ENCODE data around the gene IL9. TPM values are rescaled to one million over a fixed set of nuclear protein-coding genes. Genes with fewer than 3 reads are reported as not detected.

Gene IL9
- polyA plus RNA-seq (ENCODE audit: insufficient read length in 4 of 4): not detected

DNA sequence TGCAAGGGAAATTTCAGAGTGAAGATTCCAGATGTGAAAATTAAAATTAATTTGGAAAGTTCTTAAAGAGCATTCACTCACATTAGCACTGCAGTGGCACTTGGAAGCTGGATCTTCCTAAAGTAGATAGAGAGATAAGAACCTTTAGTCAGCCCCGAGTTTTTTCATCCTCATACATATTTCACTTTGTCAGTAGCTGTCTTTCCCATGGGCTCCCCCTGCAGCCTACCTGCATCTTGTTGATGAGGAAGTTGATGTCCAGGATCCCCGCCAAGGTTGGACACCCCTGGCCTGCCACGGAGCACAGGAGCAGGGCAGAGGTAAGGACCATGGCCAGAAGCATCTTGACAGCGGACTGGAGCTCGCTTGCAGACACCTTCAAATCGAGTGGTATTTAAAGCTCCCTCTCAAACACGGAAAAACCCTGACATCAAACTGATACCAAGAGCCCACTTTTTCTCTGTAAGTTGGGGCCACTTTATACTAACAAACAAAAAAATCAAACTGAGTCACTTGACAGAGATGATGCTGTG is at the start of gene IL9:
TSS of gene IL9 (minus strand) at position 368 of the 533 bp plus-strand sequence. CDS start at position 343, 25 bp downstream.
- no peak for DNase-seq (ENCODE audit: low read depth in 4 of 4, low spot score in 3 of 4)

DNA sequence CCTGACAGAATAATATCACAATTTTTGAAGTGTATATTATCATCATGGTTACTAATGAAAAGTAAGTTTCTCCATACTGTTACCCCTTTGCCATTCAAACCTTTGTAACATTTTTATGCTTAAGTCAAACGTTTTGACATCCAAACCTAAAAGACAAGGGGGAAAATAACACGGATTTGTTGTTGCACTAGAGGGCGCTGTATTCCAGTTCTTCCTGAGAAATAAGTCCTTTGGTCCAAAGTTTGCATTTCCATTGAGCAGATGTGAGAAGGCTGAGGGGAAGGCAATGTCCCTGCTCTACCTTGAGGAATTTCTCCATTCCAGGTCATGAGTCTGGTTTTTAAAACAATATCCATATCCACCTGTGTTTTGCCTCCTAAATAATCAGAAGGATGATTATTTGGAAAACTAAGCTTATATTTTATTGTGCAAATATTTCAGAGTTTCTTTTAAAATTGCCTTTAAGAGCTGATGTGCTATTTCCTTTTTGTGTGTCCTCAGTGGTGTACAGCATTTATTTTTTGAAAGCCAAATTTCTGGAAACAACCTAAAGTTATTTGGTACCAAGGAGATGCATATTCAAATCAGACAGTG is 49.4 kb upstream of the IL9 start:
- DNase-seq (ENCODE audit: low read depth in 4 of 4, low spot score in 3 of 4): peak; percentile 50 to 64 (median 57)

DNA sequence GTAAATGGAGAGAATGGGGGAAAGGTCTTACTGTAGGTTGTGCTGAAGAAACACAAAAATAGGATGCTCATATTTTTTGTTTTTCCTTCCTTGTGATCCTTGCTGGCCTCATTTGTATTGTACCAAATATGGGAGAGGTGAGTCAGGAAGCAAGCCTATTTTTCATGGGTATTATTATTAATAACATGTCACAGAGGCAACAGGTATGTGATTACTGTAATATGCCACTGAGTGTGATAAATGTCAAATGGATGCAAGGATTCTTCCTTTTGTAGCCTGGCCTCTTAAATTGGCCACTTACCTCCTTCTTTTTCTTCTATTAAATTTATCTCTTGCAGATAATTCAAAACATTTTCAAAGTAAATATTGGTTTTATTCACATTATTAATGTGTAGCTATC is 48.9 kb upstream of the IL9 start:
- DNase-seq (ENCODE audit: low read depth in 4 of 4, low spot score in 3 of 4): no peak

DNA sequence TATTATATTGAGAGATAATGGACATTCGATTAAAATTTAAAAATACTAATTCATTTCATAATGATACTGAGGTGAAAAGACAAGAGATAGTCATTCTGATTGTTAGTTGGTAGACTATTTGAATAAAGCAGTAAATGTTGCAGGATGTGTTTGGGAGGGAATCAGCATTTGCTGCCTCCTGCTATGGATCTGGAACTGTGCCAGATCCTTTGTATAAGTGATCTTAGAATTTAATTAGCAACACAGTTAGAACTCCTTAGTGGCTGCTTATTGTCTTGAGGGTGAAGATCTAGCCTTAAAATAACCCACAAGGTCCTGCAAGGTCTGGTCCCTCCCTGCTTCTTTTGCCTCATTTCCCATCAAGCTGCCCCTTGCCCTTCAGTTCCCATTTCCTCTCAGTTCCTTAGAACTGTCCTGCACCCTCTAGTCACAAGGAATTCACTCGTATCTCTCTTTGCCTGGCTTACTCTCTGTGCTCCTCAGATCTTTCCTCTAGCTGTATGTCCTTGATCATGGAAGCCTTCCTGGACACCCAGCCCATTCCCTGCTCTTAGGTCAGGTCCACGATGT is 46.6 kb upstream of the IL9 start:
- no peak for DNase-seq (ENCODE audit: low read depth in 4 of 4, low spot score in 3 of 4)

DNA sequence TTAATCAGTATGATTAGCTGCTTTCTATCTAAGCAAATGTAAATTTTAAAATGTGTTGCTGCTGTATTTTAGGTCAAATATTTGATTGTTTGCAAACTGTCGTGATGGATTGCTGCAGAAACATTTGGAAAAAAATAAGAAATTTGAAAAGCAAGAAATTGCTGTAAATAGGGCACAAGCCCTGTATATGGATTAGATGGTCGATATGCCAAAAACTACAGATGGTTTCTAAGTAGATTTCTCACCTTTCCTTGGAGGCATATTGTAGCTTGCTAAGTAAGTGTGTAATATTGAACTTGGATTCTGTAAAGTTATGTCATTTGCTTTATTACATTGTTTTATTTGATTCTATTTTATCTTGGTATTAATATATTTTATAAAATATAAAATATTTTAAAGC is 46.1 kb upstream of the IL9 start:
- no peak for DNase-seq (ENCODE audit: low read depth in 4 of 4, low spot score in 3 of 4)

DNA sequence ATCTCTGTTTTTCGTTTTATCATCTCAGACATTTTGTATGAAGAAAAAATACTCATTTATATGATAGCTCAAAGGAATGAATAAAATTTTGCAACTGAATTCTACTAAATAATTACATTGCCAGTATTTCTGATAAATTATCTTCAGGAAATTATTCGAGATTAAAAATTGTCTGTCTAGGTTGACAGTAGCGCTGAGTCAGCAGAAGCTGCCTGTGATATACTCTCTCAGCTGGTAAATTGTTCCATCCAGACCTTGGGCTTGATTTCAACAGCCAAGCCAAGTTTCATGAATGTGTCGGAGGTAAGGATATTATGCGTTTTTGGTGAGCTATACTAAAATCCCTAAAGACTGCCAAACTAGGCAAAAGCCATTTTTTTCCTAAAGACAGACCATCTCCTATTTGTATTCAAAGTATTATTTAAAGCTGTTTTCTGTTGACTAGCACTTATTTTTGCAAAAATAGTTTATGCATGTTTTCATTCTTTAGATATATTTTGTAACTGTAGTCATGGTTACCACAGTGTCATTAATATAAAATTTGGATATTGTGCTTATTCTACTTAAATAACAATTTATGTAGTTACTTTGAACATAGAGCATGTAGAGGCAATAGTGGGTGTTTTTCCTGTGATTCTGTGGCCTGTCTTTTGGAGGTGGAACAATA is 41.7 kb upstream of the IL9 start:
- DNase-seq (ENCODE audit: low read depth in 4 of 4, low spot score in 3 of 4): no peak

DNA sequence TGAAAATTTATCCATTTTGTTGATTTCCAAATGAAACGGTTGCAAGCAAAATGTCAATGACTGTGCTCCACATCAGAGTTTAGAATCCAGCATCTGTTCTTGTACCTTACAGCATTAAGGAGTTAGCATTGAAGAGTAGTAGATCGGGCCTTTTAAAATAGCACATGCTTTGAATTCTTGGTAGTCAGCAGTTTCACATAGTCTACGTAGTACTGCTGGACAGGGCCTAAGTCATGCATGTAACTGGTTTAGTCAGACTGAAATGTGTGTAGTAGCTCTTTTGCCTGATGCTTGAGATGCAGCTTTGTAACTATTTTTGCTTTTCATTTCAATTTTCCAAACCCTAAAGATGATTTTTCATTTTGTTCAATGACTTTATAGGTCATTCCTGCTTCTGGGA is 39.3 kb upstream of the IL9 start:
- peak in 2 of 4 donors; percentile 12 to 20 for DNase-seq (ENCODE audit: low read depth in 4 of 4, low spot score in 3 of 4)

DNA sequence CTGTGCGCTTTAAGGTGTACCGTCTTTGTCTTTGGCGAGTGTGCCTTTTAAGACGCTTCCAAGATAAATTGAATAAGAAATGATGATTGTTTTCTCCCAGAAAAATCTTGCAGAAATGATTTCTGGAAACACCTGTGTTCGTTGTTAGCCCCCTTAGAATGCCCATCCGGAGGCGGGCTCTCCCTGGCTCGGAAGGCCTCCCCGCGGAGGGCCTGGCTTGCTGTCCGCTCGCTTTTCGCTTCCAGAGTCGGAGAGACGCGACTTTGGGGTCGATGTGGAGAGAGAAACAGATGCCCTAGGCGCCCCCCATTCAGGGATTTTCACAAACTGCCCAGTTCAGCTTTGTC is 35.3 kb upstream of the IL9 start:
- DNase-seq (ENCODE audit: low read depth in 4 of 4, low spot score in 3 of 4): peak in 2 of 4 donors; percentile 2 to 6

DNA sequence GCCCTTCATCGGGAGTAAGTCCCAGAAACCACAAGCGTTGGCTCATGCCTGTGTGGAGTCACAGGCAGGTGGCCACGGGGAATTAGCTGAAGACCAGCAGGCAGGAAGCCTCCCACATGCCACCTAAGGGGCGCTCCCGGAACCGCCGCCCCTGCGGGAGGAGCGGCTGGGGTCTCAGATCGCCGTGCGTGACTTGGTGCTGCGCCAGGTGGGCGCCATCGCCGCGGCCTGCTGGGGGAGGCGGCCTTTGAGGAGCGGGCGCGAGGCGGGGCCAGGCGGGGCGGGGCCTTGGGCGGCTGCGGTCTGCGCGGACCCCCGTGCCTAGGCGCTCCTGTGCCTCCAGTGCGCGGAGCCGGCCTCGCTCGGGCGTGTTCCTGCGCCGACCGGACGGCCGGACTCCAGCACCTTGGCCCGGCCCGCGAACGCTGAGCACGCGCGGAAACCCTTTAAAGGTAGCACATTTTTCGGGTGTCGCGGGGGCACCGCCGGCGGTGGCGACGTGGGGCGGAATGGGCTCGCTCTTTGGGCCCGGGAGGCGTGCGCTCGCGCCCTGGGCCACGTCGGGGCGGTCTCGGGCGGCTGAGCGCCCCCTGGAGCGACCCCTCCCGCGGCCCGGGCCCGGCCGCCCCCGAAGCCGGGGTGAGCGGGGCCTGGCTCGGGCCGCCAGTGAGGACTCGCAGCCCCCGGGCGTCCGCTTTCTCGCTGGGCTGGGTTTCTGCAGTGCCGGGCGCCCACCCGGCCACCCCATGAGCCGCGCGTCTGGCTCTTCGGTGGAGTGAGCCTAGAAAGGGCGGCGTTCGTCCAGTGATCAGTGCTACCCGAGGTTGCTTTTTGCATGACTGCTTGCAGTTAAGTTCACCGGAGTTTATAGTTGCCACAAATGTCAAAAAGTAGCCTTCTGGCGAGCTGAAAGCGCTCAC is 34.6 kb upstream of the IL9 start:
- peak in 3 of 4 donors; percentile 18 to 47 (median 36) for DNase-seq (ENCODE audit: low read depth in 4 of 4, low spot score in 3 of 4)

DNA sequence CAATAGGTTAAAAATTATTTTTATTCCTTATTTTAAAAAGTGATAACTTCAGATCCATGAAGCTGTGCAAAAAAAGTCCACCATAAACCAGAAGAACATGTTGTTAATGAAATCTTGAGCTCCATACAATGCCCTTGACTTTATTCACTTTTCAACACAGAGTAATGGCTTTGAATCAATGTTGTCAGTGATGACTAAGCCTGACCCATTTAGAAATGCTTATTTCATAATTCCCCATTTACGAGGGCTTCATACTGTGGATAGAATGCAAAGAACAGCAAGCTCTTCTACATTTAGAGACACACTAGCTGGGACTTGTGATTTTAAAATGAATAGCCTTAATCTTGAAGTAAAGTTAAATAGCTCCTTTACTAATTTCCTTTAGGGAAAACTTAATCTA is 25.7 kb upstream of the IL9 start:
- DNase-seq (ENCODE audit: low read depth in 4 of 4, low spot score in 3 of 4): no peak

DNA sequence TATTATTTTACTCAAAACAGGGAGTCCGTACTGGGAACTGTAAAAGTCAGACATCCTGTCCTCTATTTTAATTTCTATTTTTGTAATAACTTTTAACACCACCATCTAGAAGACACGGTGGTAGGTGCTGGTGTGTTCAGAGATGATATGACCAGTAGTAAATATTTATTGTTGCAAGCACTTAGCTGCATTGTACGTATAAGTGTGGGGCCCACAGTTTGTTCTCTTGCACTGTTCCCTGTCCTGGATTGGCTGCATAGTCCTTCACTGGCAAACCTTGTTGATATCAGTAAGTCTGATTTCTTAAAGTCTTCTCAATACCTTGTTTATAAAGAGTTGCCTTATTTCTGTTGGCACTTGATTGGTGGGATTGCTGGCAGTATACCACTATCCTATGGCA is 24.6 kb upstream of the IL9 start:
- no peak for DNase-seq (ENCODE audit: low read depth in 4 of 4, low spot score in 3 of 4)

DNA sequence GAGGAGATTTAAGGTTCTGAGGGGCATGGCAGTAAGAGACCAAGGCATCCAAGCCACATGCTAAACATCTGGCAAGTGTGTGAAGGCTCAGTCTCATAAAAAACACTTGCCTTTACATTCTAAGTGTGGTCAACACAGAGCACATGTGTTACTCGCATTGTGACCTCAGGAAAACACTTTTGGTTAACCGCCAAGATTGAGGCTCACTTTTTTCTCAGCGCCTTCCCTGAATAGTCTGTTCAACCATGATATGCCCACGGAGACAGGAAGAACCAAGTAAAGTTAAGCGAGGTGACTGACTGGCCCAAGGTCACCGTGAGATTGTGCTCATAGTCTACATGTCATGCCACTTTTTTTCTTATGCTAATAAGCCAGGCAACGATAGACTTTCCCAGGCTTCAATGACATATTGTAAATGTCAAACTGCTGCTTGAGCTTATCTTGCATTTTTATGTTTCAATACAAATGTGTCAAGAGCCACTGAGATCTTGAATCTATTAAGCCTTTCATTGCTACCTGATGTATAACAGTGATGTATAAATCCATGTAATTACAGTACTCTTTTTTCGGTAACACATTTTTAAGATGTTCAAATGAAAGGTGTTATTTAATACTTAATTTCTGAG is 21.1 kb upstream of the IL9 start:
- no peak for DNase-seq (ENCODE audit: low read depth in 4 of 4, low spot score in 3 of 4)

DNA sequence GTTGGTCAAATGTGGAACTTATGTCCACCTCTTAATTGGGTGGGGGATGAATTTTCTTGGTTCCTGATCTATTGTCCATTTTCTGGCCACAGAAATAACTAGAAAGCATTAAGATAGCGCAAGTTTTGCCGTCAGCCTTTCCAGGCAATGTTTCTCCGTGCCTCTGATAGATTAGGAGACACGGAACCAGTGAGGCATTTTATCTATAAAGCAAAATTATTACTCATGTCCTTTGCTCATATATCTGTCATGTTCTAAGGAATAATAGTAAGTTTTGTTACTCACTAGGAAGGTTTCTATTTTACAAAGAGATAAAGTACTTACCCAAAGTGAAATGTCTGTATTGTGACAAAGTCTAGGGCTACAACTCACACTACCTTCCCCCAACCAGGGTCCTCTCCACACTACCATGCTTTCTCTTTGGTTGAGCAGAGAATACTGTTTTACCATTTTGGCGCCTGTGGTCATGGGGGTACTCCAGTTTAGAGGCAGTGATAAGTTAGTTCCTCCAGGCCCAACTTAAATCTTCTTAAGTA is 19.9 kb upstream of the IL9 start:
- no peak for DNase-seq (ENCODE audit: low read depth in 4 of 4, low spot score in 3 of 4)

DNA sequence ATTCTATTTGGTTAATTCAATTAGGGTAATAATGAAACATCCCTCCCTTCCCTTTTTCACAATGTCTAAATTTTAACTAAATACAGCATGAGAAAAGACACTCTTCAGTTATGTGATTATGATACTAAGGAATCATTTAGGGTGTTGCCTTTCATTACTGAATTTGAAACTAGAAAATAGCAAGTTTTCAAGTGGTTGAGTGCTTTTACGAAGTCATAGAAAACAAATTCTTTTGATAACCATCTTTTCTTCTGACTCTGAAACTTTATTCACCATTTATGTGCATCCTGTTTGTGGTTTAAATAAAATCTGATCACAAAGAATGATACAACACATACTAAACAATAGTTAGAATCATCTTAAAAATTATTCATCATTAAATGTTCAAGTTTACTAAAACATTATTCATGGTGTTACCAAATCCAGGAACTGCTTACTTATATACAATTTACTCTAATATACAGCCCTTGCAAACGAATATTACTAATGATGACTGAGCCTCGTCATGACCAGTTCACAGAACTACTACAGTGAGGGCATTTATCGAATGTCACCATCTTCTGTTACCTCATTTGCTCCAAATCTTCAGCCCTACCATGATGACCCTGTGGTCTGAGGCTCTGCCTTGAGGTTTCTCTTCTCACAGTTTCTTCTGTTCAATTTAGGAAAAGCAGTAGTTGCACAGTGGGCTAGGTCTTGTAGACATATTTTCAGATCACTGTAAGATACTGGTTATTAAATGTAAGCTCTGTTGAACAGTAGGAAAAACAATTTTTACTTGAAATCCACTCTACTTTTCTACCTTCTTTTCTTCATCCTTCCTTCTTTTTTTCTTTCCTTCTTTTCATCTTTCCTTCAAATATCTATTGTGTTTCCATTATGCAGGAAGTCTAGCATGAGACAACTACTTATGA is 18.3 kb upstream of the IL9 start:
- DNase-seq (ENCODE audit: low read depth in 4 of 4, low spot score in 3 of 4): no peak

DNA sequence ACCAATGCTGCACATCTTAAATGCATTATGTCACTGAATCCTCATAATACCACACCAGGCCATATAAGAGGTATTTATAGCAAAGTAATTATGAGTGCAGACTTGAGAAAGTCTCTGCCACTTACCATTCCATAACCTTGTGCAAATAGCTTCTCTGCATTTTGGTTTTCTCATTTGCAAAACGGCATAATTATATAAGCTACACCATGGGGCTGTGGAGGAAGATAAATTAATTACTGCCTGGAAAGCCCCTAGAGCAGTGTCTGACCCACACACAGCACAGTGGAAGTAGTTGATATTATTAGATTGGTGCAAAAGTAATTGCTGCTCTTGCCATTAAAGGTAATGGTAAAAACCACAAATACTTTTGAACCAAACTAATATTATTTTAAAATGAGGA is 9.5 kb upstream of the IL9 start:
- no peak for DNase-seq (ENCODE audit: low read depth in 4 of 4, low spot score in 3 of 4)

DNA sequence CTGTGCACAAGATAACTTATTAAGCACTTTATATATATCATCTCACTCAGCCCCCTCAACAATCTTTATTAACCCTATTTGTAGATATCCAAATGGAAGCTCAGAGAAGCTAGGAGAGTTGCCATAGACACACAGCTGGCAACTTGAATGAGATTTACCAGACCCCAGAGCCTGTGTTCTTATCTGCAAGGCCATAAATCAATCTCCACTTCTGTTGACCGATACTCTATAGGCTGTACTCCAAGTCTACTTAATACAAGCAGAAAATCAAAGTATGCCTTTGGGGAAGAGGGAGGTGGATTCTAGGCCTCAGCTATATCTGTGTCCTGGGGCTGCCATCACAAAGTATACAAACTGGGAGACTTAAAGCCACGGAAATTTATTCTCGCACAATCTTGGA is 6.0 kb upstream of the IL9 start:
- no peak for DNase-seq (ENCODE audit: low read depth in 4 of 4, low spot score in 3 of 4)

DNA sequence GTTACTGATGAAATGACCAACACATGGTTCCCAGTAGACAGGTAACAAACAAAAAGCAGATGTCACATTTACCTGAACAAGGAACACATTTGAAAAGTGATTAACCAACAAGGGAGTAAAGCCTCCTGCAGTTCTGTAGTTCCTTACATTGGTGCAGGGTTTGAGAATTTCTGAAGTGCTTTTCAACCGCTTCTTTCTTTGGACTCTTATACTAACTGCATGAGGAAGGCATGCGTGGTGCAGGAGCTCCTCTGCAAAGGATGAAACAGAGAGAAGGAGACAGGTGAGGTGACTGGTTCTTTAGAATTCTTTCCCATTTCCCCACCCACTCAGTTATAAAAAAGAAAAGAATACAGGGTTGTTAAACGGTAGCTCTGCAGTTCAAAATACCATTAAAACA is 4.6 kb upstream of the IL9 start:
- no peak for DNase-seq (ENCODE audit: low read depth in 4 of 4, low spot score in 3 of 4)

DNA sequence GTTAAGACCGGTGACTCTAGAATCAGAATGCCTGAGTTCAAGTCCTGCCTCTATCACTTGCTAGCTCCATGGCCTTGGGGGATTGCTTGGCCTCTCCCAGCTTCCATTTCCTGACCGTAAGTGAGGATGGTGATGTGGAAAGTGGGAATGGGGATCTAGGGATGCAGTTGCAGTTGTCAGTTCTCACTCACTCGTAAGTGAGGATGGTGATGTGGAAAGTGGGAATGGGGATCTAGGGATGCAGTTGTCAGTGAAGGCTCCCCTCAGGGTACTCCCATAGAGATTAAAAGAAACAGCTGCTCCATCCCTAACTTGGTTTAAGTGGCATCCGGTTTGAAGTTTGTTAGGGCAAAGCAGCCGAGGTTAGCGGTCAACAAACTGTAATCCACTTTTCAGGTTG is 3.0 kb upstream of the IL9 start:
- no peak for DNase-seq (ENCODE audit: low read depth in 4 of 4, low spot score in 3 of 4)

DNA sequence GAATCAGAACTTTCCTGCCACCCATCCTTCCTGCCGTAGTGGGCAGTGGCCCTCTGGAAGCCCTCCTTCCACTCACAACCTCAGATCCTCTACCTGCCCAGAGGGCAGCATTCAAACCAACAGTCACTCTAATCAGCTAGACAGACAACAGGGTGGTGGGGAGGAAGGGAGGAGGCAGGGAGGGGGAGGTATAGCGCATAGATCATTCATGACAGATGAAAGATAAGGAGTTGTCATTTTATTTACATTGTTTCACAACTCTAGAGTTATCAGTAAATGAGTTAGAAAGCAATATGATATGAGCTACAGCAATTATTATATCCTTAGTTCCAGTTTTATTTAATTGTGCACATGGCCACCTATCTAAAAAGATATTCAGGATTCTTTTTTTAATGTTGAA is 852 bp downstream of the IL9 start:
- DNase-seq (ENCODE audit: low read depth in 4 of 4, low spot score in 3 of 4): no peak

Data from left renal pelvis (tissue), 4 donors.